Fibroblast of skin of left biceps (primary cell): Measurements from ENCODE around the gene KDELR3.

Source experiments
- DNase-seq, 2 experiments: peaks; one replicate each; pipeline ENCODE4 v3.0.0-alpha.2; 2013; ENCODE audit warnings: low read depth in 2 of 2

The KDELR3 gene

DNA sequence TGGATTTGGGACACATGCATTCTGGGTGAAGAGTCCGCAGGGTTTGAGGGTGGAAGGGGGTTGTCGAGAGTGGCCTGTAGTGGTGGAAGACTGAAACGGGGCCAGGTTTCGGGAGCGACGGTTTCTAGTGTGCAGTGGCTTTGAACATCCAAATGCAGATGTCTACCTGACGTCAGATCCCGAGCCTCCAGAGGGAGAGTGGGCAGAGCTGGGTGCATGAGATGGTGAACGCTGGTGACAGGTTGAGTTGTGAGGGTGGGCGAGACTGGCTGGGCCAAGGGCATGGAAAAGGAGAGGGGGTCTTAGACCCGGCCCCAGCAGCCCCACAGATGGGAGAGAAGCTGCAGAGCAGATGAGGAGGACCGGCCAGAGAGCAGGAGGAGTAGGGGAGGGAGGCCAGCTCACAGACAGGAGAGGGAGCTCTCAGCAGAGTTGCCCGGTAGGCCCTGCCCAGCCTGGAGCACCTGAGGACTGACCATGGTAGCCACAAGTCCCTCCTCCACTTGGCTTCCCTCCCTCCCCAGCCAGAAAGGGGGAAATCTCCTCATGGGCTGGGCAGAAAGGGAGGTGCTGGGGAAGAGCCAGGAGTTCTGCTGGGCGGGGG lies 27.0 kb upstream of the KDELR3 start:
- no peak for DNase-seq

DNA sequence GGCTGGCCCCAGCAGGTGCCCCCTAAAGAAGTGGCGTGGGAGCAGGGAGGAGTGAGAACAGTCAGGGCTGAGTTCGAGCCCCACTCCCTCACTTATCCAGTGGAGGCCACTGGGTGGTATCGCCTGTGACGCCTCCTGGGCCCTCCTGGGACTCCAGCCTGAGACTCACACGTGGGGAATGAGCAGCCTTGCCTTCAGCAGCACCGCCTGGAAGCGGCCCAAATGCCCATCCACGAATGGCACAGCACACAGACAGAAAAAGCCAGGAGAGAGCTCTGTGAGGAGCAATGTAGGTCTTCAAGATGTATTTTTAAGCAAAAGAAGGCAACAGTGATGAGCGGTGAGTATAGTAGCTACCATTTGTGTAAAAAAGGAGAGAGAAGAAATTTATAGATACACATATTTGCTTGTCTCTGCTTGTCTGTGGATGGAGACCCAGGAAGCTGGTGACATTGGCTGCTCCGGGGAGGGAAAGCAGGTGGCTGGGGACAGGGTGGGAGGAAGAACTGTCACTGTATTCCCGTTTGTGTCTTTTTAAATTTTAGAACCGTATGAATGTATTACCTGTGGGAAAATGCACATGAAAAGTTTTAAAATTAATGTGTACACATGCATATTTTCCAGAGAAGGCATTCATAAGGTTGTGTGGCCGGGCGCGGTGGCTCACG lies 26.1 kb upstream of the KDELR3 start:
- no peak for DNase-seq

DNA sequence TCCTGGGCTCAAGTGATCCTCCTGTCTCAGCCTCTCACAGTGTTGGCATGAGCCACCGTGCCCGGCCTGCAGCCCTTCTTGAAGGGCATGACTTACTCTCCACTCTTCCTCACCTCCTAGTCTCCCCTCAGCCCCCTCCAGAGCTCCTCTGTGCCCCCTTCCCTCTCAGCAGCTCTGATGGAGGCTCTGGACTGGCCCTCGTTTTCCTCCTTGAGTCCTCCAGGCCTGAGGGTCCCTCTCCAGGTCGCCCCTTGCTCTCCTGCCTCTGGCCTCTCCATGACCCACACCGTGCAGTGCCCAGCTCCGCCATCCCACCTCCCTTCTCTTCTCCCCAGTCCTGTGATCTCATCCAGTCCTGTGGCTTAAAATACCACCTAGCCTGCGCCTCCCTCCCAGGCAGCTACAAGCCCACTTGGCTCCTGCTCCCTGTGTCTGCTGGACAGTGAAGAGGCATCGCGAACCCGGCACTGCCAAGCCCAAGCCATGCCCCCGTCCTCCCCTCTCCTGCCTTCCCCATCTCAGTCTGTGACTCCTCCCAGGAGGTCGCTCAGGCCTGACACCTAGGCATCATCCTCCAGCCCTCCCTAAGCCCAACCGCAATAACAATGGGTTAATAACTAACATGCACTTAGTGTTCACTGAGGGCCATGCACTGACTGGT lies 24.8 kb upstream of the KDELR3 start:
- no peak for DNase-seq

DNA sequence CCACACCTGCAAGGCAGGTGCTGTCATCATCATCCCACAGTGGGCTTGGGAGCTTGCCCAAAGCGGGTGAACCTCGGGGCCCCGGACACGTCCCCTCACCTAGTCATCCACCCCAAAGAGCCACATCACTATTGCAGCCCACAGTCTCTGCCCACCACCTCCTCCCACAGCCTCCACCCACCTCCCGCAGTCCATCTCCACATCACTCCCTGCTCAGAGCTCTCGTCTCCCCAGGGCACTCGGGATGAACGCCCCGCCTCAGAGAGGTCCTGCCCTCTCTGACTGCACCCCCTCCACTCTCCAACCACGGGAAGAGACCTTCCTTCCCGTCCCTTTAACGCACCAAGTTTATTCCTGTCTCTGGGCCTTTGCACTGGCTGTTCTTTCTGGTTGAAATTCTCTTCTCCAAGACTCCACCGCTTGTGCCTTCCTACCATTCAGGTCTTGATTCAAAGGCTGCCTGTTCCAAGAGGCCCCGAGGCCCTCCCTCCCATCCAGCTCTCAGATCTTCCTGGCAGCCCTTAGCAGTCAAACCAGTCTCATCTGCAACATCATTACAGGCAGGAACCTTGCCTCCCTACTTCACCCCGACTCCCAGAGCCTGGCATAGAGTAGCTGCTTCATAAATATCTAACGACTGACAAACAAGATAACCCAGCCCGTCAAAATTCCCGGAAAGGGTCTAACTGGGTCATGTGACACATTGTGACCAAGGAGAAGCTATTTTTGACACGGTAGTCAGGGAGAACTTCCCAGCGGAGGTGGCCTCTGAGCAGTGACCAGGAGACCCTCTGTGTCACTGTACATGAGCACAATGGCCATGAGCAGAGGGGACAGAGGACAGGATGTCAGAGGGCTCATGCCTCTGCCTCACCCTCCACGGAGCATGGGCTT lies 24.0 kb upstream of the KDELR3 start:
- no peak for DNase-seq

DNA sequence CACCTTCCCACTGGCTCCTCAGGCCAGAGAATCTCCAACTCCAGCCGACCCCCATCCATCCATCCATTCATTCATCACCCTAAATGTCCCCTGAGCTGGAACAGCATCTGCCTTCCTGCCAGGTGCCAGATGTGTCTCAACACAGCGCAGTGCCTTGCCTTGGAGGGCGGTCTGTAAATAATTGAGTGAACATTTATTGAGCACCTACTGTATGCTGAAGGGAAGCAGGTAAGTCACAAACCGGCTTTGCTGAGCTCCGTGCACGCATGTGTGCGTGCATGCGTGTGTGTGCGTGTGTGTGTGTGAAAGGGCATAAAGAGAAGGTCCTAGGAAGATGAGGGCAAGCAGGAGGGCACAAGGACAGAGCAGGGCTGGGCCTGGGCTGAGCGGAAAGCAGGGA lies 23.1 kb upstream of the KDELR3 start:
- no peak for DNase-seq

DNA sequence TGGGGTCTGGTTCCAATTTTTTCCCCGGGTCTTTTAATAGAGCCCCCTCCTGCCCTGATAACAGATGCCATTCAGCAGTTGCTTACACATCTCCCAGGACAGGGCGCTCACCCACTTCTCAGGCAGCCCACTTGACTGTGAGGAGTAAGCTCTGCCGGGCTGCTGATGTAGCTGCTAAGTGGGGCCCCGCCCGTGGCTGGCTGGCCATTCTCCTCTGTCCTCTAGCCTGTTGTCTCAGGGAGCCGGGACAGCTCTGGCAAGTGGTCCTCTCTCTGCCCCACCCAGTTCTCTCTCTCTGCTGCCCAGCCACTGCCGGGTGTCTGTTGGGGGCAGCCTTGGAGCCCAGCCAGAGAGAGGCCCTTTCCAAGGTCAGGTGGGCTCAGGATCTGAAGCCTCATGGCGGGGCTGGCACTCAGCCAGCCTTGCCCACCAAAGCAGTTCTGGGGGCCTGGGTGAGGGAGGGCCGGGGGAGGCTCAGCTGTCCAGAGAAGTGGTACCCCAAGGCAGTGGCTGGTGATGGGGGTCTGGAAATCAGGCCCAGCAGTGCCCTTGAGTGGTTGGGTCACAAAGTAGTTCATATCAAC lies 21.8 kb upstream of the KDELR3 start:
- no peak for DNase-seq

DNA sequence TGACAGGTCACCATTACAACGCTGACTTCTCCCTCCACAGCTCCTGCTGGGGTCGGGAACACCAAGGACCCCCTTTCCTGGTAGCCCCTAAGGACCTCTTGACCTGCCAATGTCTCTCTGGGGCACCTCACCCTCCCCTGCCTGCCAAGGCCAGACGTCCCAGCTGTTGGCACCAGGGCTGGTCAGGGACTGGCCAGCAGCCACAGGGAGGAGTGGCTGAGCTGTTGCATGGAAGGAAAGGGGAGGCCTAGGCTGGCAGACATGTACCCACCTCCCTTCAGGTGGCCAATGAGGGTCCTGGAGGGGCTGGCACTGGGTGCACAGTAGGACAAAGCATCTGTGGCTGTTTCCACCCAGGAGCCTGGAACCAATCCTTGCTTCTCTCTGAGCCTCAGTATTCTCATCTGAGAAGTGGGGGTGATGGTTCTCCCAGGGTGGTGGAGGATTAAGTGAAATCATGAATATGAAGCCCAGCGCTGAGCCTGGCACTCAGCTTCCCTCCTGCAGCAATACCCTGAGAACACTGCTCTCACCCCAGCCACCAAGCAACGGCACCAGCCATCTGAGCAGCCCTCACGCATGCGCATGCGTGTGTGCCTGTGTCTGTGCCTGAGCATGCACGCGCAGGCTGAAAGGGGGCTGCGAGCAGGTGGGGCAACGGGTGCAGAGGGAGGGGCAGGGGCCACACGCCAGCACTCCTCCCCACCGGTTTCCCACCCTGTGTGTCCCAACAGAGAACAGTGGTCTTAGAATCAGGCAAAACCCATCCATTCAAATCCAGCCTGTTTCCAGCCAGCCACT lies 18.8 kb upstream of the KDELR3 start:
- no peak for DNase-seq

DNA sequence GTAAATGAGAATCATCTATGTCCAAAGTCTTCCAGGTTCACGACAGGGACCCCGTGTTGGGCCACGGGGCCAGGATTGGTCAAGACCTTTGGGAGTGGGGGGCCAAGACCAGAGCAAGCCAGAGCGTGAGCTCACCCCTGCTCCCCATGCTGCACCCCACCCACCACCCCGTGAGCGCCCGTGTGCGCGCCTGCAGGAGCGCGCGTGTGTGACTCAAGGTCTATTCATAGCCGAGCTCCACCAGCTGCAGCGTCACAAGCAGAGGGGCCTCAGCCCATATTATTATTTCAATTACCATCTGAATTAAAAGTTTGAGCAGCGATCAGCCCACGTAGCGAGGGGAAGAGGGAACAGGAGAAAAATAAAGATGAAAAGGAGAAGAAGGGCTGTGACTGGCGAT lies 18.1 kb upstream of the KDELR3 start:
- DNase-seq = no peak

DNA sequence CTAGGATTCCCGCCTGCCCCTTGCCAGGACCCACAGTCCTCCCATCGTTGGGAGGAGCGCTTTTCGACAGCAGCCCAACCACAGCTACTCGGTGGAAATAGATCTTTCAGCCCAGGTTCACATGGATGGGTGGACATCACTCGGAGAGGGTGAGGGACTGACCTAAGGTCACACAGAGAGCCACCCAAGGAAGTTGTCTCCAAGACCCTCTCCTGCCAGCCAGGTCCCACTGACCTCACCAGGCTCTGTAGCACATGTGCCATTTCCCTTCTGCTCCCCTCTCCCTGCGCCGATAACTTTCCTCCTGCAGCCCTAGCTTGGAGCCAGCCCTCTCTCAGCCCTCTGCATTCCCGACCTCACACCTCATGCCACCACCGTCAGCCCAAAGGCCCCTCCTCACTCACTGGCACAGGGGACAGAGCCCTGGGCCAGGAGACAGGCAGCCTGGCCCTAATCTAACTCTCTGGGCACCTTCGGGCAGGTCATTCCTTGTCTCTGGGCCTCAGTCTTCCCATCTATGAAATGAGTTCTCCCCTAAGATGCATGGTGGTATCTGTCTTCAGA lies 17.6 kb upstream of the KDELR3 start:
- DNase-seq = no peak

DNA sequence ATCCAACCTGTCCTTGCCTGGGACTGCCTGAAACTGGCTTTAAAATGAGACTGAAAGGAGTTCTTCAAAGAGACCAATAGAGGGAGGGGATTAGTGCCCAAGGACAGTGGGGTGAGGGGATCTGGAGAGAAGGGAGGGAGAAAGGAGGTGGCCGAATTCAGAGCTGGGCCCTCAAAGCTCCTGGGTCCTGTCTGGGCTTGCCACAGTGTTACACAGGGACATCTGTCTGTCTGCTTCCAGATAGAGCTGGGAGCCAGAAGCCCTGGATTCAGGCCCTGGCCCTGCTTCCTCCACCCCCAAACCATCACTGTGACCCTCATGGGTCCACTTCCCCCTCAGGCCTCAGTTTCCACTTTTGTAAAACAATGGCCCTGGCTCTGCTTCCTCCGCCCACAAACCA lies 16.5 kb upstream of the KDELR3 start:
- no peak for DNase-seq

DNA sequence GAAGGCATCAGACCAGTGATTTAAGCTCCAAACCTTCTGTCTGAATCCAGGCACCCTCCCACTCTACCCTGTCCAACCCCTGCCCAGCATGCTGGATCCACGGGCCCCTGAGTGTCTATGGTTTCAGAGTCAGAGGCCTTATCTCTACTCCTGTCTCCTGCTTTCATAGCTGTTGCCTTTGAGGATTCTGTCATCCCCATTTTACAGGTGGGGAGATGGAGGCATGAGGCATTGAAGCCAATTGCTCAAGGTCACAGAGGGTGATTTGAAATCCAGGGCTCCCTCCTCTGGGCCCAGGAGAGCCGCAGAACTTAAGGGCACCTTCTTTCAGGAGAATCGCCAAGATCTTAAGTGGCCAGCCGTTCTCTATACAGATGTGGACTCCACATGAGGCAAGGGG lies 16.0 kb upstream of the KDELR3 start:
- DNase-seq = no peak

DNA sequence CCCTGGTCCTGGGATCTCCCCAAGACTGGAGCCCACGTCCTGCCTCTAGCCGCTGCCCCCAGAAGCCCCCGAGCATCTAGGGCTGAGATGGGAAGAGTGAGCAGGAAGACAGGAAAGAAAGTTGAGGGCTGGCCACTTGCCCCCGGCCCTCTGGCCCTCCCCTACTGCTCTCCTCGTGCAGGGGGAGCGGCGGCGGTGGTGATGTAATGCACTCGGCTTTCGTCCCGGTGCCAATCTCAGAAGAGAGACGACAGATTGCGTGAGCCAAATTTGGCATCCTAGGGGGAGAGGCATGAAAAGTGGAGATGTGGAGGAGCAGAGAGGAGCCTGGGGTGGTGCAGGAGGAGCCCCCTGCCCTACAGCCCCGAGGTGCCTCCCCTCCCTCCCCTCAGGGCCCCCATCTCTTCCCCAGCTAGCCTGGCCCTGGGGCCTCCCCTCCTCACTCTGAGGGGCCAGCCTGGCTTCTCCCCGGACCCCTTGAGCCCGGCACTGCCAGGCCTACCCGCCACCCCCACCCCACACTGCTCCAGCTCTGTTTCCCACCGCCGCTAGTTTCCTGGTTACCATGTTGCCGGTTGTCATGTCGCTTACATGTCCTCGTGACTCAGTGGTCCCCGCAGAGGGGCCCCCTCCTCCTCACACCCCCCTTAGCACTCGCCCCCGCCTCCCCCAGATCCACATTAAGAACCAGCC lies 15.4 kb upstream of the KDELR3 start:
- no peak for DNase-seq

DNA sequence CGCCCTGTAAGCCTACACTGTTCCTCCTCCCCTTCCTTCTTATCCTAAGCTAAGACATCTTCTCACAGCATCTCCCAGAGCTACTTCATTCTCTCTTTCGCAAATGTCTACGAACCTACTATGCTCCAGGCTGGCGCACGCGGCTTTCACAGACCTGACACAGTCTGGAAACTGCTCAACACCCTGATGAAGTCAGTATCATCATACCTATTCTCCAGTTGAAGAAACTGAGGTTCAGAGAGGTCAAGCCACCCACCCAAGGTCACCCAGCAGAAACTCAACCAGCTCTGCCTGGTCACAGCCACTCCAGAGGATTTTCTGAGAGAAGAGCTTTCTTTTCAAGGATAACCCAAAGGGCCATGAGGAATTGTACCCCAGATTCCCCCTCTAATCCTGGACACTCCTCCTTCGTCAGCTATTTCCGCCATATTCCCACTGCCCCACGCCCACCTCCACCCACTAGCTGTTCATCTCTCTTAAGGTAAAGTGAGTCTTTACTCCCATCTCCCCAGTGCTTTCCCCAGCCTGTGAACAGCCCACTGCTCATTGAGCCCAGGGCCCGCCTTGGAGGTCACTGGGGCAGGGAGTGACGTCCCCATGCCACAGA lies 14.7 kb upstream of the KDELR3 start:
- no peak for DNase-seq

DNA sequence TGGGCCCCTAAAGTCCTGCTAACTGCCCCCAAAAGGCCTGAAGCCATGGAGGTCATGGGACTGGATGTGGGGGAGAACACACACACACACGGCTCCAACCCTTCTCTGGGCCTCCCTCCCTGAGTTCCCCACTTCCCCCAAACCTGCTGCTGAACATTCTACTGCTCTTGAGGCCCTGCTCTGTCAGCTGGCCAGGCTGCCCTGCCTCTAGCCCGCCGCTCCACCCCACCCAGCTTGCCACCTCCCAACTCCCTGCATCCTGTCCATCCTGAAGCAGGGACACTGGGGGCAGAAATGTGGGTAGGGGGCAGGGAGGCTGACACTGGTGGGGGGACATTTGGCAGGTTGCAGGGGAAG lies 13.9 kb upstream of the KDELR3 start:
- DNase-seq = no peak

DNA sequence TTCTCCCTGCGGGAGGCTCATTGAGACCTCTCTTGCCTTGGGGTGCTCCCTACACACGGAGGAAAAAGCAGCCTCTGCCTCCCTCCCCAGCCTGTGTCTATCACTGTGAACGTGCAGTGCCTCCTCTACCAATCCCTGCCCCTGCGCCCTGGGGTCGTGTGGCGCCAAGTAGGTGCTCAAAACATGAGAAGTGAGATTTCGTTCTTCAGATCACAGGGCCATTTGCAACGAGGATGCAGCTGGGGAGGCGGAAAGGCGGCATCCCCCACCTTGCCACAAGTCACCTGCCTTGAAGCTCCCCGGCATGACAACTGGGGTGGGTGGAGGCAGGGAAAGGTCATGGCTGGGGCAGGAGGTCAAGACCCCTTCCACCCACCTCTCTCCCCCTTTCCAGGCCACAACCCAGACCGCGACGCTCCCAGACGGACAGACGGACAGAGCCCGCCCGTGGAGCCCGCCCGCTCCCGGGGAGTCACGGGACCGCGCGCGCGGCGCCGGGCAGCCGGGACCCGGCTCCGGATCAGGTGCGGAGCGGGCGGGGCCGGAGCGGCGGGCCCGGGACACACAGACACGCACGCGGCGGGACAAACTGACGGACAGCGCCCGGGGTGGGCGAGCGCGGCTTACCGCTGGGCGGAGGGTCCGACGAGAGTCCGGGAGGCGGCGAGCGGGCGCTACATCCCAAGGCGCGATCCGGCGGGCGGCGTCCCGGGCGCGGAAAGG lies 13.4 kb upstream of the KDELR3 start:
- no peak for DNase-seq

DNA sequence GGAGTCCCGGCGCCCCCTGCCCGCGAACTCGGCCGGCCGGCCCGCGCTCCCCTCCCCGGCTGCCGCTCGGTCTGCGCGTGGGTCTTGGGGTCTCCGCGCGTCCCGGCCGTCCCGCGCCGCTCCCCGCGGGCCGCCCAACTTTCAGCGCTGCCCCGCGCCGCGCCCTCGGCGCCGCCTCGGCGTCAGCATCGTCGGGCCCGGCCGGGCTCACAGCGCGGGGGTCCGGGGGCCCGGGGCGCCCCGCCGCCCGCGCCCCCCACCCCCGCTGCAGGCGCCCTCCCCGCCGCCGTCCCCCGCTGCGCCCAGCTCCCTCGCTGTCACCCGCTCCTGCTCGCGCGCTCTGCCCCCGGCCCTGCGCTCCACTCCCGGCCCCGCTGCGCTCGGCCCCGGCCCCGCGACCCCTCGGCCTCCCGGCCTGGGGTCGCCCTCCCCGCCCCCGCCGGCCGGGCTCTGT lies 12.8 kb upstream of the KDELR3 start, which contains the start of gene KCNJ4:
KCNJ4 (minus strand) TSS at position 124 of the 454 bp plus-strand sequence. CDS start 27,067 bp downstream, outside the sequence.
- DNase-seq = no peak

DNA sequence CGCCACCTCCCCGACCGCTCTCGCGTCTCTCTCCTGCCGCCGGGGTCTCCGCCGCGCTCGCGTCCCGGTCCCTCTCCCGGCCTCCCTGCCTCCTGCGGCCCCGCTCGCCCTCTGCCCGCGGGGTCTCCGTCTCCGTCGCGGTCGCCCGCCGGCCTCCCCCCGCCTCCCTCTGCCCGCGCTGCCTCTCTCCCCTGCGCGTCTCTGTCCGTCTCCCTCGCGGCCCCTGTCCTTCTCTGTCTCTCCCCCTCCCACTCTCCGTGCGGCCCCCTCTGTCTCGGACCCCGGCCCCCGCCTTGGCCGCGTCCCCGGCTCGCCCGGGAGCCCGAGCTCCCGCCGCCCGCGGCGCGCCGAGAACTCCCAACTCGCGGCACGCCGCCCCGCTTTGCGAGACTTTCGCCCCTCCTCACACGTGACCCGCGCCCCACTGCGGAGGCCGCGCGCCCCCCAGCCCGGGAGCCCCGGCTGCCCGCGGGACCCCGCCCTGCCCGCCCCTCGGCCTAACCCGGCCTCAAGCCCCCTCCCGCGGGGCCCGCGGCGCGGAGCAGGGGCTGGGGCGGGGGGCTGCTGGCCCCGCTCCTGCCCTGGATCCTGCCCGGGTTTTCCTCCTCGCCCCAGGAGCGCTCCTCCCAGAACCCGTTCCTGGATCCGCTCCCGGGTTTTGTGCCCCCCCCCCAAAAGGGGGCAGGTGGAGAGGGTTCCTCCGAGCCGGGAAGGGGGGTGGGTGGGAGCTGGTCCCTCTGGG lies 12.2 kb upstream of the KDELR3 start:
- no peak for DNase-seq

DNA sequence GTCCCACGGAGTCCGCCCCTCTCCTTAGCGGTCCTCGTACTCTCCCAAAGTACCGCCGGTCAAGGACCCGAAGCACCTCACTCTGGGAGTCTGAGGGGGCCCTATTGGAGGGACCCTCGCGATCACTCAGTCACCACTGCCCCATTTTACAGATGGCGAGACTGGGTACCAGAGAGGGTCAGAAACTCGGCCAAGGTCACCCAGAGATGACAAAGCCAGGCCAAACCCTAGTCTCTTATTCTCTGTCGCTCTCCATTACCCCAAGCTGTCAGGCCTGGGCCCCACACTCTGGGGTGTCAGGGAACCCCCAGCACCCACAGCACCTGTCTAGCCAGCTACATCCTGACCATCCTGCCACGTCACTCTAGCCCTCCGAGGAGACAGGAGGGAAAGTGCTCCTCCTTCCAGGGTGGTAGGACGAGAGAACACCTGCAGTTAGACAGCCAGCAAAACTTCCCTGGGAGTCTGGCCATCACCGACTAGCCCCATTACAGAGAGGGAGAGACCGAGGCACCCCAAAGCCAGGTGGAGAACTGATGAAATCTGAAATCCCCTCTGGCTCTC lies 11.5 kb upstream of the KDELR3 start:
- no peak for DNase-seq
